Left colon (tissue), 2 donors: ENCODE measurements around the gene INPP4A. TPM values are rescaled to one million over a fixed set of nuclear protein-coding genes. Genes with fewer than 3 reads are reported as not detected.

ENCODE experiments used
- ATAC-seq: fragments of 200-7000 bp; cut with Tn5 transposase; one replicate; pipeline ENCODE4 v1.9.1; 2020; ENCODE audit warnings: mild to moderate bottlenecking, moderate library complexity
- DNase-seq, 2 donors: peaks; one replicate each; pipeline ENCODE4 v3.0.0-alpha.2; 2020
- intact Hi-C, 2 donors: fragments of 100-400 bp; cut with DNase I in 1 of 2; cut with micrococcal nuclease in 1 of 2; formaldehyde crosslinking; loops; one replicate each; pipeline versions ENCODE4 v1.11.2 to v1.14.0; 2022; cut with DNase I, micrococcal nuclease
- total RNA-seq, 2 donors: library from RNA; stranded (reverse); fragmentation: NEBNext Ultra II Directional; extraction: Animal tissue kit (Norgen Biotek cat#: 25700); gene quantifications; one replicate each; pipeline ENCODE4 v1.2.1, GENCODE V29; 2021
- donor health status: DM: no; HTN: no; CAD: no.
- donor health status: DM: yes; HTN: yes; CAD: no.

INPP4A gene
- total RNA-seq, 2 donors from 2014 or later: 14.3 to 19.1 TPM

- intact Hi-C loops: no loop called here
- peak; percentile 89 for ATAC-seq
- DNase-seq: peak; percentile 50
Measured at GRCh38 chr2:98505311-98505808, 60.7 kb downstream of the INPP4A start.

- intact Hi-C loops: no loop called here
- ATAC-seq (no peak), DNase-seq (no peak)
Measured at GRCh38 chr2:98505971-98506664, 61.5 kb downstream of the INPP4A start.

GRCh38 chr2:98506881-98507280 lies 62.2 kb downstream of the INPP4A start:
- no peak for DNase-seq
- ATAC-seq: no peak
- intact Hi-C loops: no loop called here

GRCh38 chr2:98507461-98507860 lies 62.8 kb downstream of the INPP4A start:
- DNase-seq: no peak
- intact Hi-C loops: no loop called here
- no peak for ATAC-seq

- peak; percentile 32 to 56 for DNase-seq
- intact Hi-C loops: no loop called here
- peak; percentile 13 for ATAC-seq
Measured at GRCh38 chr2:98507891-98508708, 63.4 kb downstream of the INPP4A start.

- DNase-seq (peak in 1 of 2 donors; percentile 44), ATAC-seq (peak; percentile 13)
- intact Hi-C loops: no loop called here
Measured at GRCh38 chr2:98508709-98509066, 64.0 kb downstream of the INPP4A start.

GRCh38 chr2:98509542-98510321 lies 65.1 kb downstream of the INPP4A start:
- no peak for ATAC-seq
- DNase-seq: no peak
- intact Hi-C loops: no loop called here

- intact Hi-C loops: no loop called here
- DNase-seq (no peak), ATAC-seq (no peak)
Measured at GRCh38 chr2:98510322-98510662, 65.6 kb downstream of the INPP4A start.

- intact Hi-C loops: no loop called here
- no peak for DNase-seq
- no peak for ATAC-seq
Measured at GRCh38 chr2:98511981-98512380, 67.3 kb downstream of the INPP4A start.

- intact Hi-C loops: no loop called here
Measured at GRCh38 chr2:98512699-98513098, 68.0 kb downstream of the INPP4A start.

GRCh38 chr2:98514096-98514639 lies 69.5 kb downstream of the INPP4A start:
- no peak for ATAC-seq
- intact Hi-C loops: no loop called here

More at GRCh38 chr2:98512699-98513098, 68.0 kb downstream of the INPP4A start:
- no peak for DNase-seq
- ATAC-seq: no peak

GRCh38 chr2:98514879-98515249 lies 70.2 kb downstream of the INPP4A start:
- no peak for ATAC-seq
- no peak for DNase-seq
- intact Hi-C loops: no loop called here

More at GRCh38 chr2:98514096-98514639, 69.5 kb downstream of the INPP4A start:
- DNase-seq: no peak

- intact Hi-C loops: no loop called here
- no peak for DNase-seq
- no peak for ATAC-seq
Measured at GRCh38 chr2:98515250-98515991, 70.8 kb downstream of the INPP4A start.

- no peak for ATAC-seq
- intact Hi-C loops: no loop called here
- DNase-seq: no peak
Measured at GRCh38 chr2:98516571-98516970, 71.9 kb downstream of the INPP4A start.

- ATAC-seq (no peak), DNase-seq (no peak)
- intact Hi-C loops: no loop called here
Measured at GRCh38 chr2:98517636-98518035, 73.0 kb downstream of the INPP4A start.

GRCh38 chr2:98518101-98518500 lies 73.4 kb downstream of the INPP4A start:
- ATAC-seq: peak; percentile 51

GRCh38 chr2:98519156-98519555 lies 74.5 kb downstream of the INPP4A start:
- no peak for ATAC-seq
- DNase-seq: no peak
- intact Hi-C loops: no loop called here

More at GRCh38 chr2:98518101-98518500, 73.4 kb downstream of the INPP4A start:
- intact Hi-C loops: no loop called here
- peak in 1 of 2 donors; percentile 31 for DNase-seq

- intact Hi-C loops: no loop called here
- no peak for ATAC-seq
- DNase-seq: no peak
Measured at GRCh38 chr2:98519851-98520250, 75.2 kb downstream of the INPP4A start.

- intact Hi-C loops: no loop called here
- DNase-seq: no peak
- no peak for ATAC-seq
Measured at GRCh38 chr2:98520806-98521205, 76.1 kb downstream of the INPP4A start.
